Endothelial cell of umbilical vein (primary cell): ENCODE results near the gene ABAT. TPM values are rescaled to one million over a fixed set of nuclear protein-coding genes. Genes with fewer than 3 reads are reported as not detected.

Experiments used
- BruUV-seq: library from RNA; stranded (reverse); fragments of 400-500 nt; replicated peaks from 2 replicates; lab custom pipeline; 2021; lab: Mats Ljungman, UMichigan
- CTCF ChIA-PET: fragments of 300-600, 350-600 bp; sonication (Branson Sonifier 250); formaldehyde crosslinking; loops from one replicate; lab custom pipeline; 2021; ENCODE audit warnings: antibody characterized with exemption, inconsistent platforms; lab: Charles Lee
- POLR2A ChIA-PET: fragments of 300-600, 350-600 bp; sonication (Branson Sonifier 250); formaldehyde crosslinking; loops from one replicate; lab custom pipeline; 2021; ENCODE audit warnings: antibody characterized with exemption, inconsistent platforms; lab: Charles Lee
- DNase-seq: peaks from one replicate; pipeline ENCODE4 v3.0.0-alpha.2; 2011; ENCODE audit warnings: low read depth, low spot score
- FAIRE-seq: peaks from 2 replicates; lab custom pipeline; 2011; peaks lifted over from hg19 to GRCh38; lab: Jason Lieb, UNC
- H2AFZ ChIP-seq: 2 replicates; pipeline ENCODE4 v1.6.0; 2012; ENCODE audit warnings: low read depth, low read length, control low read depth, inconsistent platforms
- H3K27ac ChIP-seq: 2 replicates; pipeline ENCODE4 v1.5.1; 2011; ENCODE audit warnings: low read depth, mild to moderate bottlenecking, control low read depth, low read length, moderate library complexity; ENCODE audit not compliant: insufficient read depth
- H3K27me3 ChIP-seq, 2 experiments: 2 replicates each; pipeline versions ENCODE4 v1.6.0 to v1.6.1; 2011; ENCODE audit warnings: low read length in 2 of 2, mixed read lengths in 1 of 2; ENCODE audit not compliant: control insufficient read depth in 2 of 2, insufficient read depth in 2 of 2
- H3K36me3 ChIP-seq, 2 experiments: 2 replicates in 1 of 2; 3 replicates in 1 of 2; pipeline ENCODE4 v1.5.1; 2011; ENCODE audit warnings: low read length in 2 of 2, mild to moderate bottlenecking in 1 of 2, moderate library complexity in 1 of 2; ENCODE audit not compliant: control insufficient read depth in 2 of 2, insufficient read depth in 2 of 2; ENCODE audit errors: extremely low read depth in 1 of 2
- H3K4me1 ChIP-seq: 3 replicates; pipeline ENCODE4 v1.5.1; 2011; ENCODE audit warnings: mild to moderate bottlenecking, low read length; ENCODE audit not compliant: control insufficient read depth, insufficient read depth; ENCODE audit errors: extremely low read depth
- H3K4me2 ChIP-seq: 2 replicates; pipeline ENCODE4 v1.6.1; 2011; ENCODE audit warnings: low read length, control low read depth, mixed read lengths; ENCODE audit not compliant: insufficient read depth
- H3K4me3 ChIP-seq, 3 experiments: fragments of 200-600 bp in 1 of 3; sonication (generic), shearing (Covaris generic) in 1 of 3; replicated peaks in 1 of 3; 2 replicates each; pipeline ENCODE4 v1.5.1; 2011 to 2016; ENCODE audit warnings: control low read depth in 3 of 3, low read length in 3 of 3, mild to moderate bottlenecking in 2 of 3, inconsistent platforms in 1 of 3, low read depth in 1 of 3, moderate library complexity in 1 of 3; ENCODE audit not compliant: insufficient read depth in 1 of 3
- H3K79me2 ChIP-seq: 2 replicates; pipeline ENCODE4 v1.6.0; 2012; ENCODE audit warnings: low read length, inconsistent platforms; ENCODE audit not compliant: control insufficient read depth, insufficient read depth
- H3K9ac ChIP-seq: replicated peaks from 2 replicates; pipeline ENCODE3; 2011; ENCODE audit warnings: low read length, control low read depth; ENCODE audit not compliant: insufficient read depth; ENCODE audit errors: extremely low read depth
- H3K9me1 ChIP-seq: replicated peaks from 3 replicates; pipeline ENCODE4 v1.6.0; 2011; ENCODE audit warnings: mild to moderate bottlenecking, low read length; ENCODE audit not compliant: control insufficient read depth, insufficient read depth; ENCODE audit errors: extremely low read depth
- H3K9me3 ChIP-seq: replicated peaks from 2 replicates; pipeline ENCODE4 v1.5.1; 2012; ENCODE audit warnings: low read length, inconsistent platforms; ENCODE audit not compliant: control insufficient read depth, insufficient read depth
- H4K20me1 ChIP-seq: replicated peaks from 2 replicates; pipeline ENCODE3; 2011; ENCODE audit warnings: mild to moderate bottlenecking, low read length; ENCODE audit not compliant: control insufficient read depth, insufficient read depth; ENCODE audit errors: extremely low read depth
- EZH2 ChIP-seq: IDR thresholded peaks from 2 replicates; pipeline ENCODE4 v1.6.1; 2012; ENCODE audit warnings: borderline replicate concordance, low read depth, mild to moderate bottlenecking, moderate library complexity, low read length, inconsistent platforms; ENCODE audit not compliant: severe bottlenecking
- FOS ChIP-seq: IDR thresholded peaks from 2 replicates; pipeline ENCODE4 v1.6.1; 2011; ENCODE audit warnings: mild to moderate bottlenecking, low read length, moderate library complexity, borderline replicate concordance; ENCODE audit not compliant: insufficient read depth
- GATA2 ChIP-seq: IDR thresholded peaks from 2 replicates; pipeline ENCODE4 v1.7.0; 2011; ENCODE audit warnings: low read depth, mild to moderate bottlenecking, moderate library complexity, mixed read lengths, low read length; ENCODE audit not compliant: insufficient read length, insufficient read depth
- JUN ChIP-seq: IDR thresholded peaks from 2 replicates; pipeline ENCODE4 v1.6.1; 2011; ENCODE audit warnings: borderline replicate concordance, low read depth; ENCODE audit not compliant: insufficient read length, insufficient read depth
- MYC ChIP-seq: IDR thresholded peaks from one replicate; pipeline ENCODE4 v1.6.1; 2011; ENCODE audit warnings: mild to moderate bottlenecking, low read depth, low read length
- POLR2A ChIP-seq: IDR thresholded peaks from 2 replicates; pipeline ENCODE4 v1.6.1; 2012; ENCODE audit warnings: low read depth, mild to moderate bottlenecking, control low read depth, low read length
- POLR2AphosphoS5 ChIP-seq: IDR thresholded peaks from 2 replicates; pipeline ENCODE4 v1.6.1; 2012; ENCODE audit warnings: low read depth, mild to moderate bottlenecking, control low read depth, low read length, moderate library complexity; ENCODE audit not compliant: insufficient read depth
- dilution Hi-C: fragments of 300-500 bp; cut with MboI; formaldehyde crosslinking; loops from one replicate; pipeline ENCODE4 v1.15.0; 2019; ENCODE audit warnings: low sequenced_read_pairs; ENCODE audit not compliant: extremely low pct_ligation_motif_present
- intact Hi-C: fragments of 100-400 bp; cut with micrococcal nuclease; formaldehyde crosslinking; loops from one replicate; pipeline ENCODE4 v1.10.0; 2022
- polyA plus RNA-seq, 4 experiments: library from polyadenylated mRNA; depleted of rRNA in 3 of 4; stranded (reverse) in 3 of 4; unstranded in 1 of 4; fragments of >200 nt; gene quantifications; 2 replicates each; pipeline versions ENCODE4 v1.2.1 to v1.2.3, GENCODE V29; 2011 to 2012; ENCODE audit warnings: missing spikeins in 1 of 4
- total RNA-seq: library from RNA; stranded (reverse); gene quantifications from 2 replicates; pipeline ENCODE4 v1.2.3, GENCODE V29; 2021
- TF ChIP-seq, protein P1 (sequence below), 2 donors: IDR thresholded peaks; 1 replicate in 1 of 2; 2 replicates in 1 of 2; pipeline ENCODE4 v1.5.1; 2011; ENCODE audit warnings: low read length in 2 of 2, mild to moderate bottlenecking in 2 of 2, moderate library complexity in 2 of 2, control low read depth in 1 of 2, inconsistent platforms in 1 of 2, low read depth in 1 of 2; ENCODE audit not compliant: insufficient read depth in 1 of 2; ENCODE audit errors: extremely low read depth in 1 of 2
- TF ChIP-seq, protein P2 (sequence below): IDR thresholded peaks from 2 replicates; pipeline ENCODE4 v1.6.1; 2011; ENCODE audit not compliant: insufficient read depth, insufficient read length

Gene ABAT
- total and polyA plus RNA-seq, 2 donors (not counting 3 experiments of a cell fraction or from before 2014, with no cell fraction given): 1.3 to 1.4 TPM

DNA sequence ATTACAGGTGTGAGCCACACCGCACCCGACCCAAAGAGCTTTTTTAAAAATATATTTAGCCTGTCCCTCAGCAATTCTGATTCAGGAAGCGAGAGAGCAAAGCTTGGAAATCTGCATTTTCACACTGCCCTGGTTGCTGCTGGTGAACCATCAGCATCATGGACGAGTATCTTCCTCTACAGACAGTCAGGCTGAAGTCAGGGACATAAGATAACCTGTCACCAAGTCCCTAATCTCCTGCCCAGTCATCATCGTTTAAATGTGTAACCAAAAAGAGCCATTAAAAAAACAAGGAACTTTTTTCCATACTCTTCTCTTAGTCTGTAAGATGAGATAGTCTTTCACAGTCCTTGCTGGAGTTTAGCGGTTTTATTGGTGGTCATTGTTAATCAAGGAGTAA lies 129.9 kb downstream of the ABAT start:
- no peaks in the 10 kb centered on the region for H3K9me3 ChIP-seq
- peaks cover 34 to 37% of the 10 kb centered on the region in 2 experiments for H3K36me3 ChIP-seq
- peaks cover 6% of the 10 kb centered on the region for H4K20me1 ChIP-seq
- ChIA-PET CTCF (no interaction called here), POLR2A (no interaction called here)
- BruUV-seq: no TSS peak
- no peak overlapping the region for H3K27ac ChIP-seq
- no peak overlapping the region for H2AFZ ChIP-seq
- no peaks in the 10 kb centered on the region for H3K9me1 ChIP-seq
- FAIRE-seq: no peak
- H3K4me3 ChIP-seq: no peak overlapping the region
- DNase-seq: no peak
- H3K4me1 ChIP-seq: peaks cover 7% of the 10 kb centered on the region
- H3K79me2 ChIP-seq: peaks cover 57% of the 10 kb centered on the region
- no peak overlapping the region for H3K4me2 ChIP-seq
- no peaks in the 10 kb centered on the region for H3K27me3 ChIP-seq
- intact Hi-C loops (no loop called here), dilution Hi-C loops (no loop called here)
- TF ChIP-seq POLR2AphosphoS5 (no peak), FOS (no peak), JUN (no peak), MYC (no peak), GATA2 (no peak), EZH2 (no peak), POLR2A (no peak)
- TF ChIP-seq, protein P1, sequence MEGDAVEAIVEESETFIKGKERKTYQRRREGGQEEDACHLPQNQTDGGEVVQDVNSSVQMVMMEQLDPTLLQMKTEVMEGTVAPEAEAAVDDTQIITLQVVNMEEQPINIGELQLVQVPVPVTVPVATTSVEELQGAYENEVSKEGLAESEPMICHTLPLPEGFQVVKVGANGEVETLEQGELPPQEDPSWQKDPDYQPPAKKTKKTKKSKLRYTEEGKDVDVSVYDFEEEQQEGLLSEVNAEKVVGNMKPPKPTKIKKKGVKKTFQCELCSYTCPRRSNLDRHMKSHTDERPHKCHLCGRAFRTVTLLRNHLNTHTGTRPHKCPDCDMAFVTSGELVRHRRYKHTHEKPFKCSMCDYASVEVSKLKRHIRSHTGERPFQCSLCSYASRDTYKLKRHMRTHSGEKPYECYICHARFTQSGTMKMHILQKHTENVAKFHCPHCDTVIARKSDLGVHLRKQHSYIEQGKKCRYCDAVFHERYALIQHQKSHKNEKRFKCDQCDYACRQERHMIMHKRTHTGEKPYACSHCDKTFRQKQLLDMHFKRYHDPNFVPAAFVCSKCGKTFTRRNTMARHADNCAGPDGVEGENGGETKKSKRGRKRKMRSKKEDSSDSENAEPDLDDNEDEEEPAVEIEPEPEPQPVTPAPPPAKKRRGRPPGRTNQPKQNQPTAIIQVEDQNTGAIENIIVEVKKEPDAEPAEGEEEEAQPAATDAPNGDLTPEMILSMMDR (IDR thresholded peaks at IDR 0.05; ENCODE audit: extremely low read depth in 1 of 2, insufficient read depth in 1 of 2, low read depth in 1 of 2, low read length in 2 of 2): no peak
- TF ChIP-seq, protein P2, sequence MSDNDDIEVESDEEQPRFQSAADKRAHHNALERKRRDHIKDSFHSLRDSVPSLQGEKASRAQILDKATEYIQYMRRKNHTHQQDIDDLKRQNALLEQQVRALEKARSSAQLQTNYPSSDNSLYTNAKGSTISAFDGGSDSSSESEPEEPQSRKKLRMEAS: no peak
- H3K9ac ChIP-seq: no peak overlapping the region
